NCI-H1092 treated with DMSO at 0.1 percent for 48 hours (cell line): ENCODE data around the gene PTPRN2.

ENCODE experiments used
- DNase-seq: peaks from one replicate; lab custom pipeline; 2025; lab: John Stamatoyannopoulos, UW

The PTPRN2 gene

DNA sequence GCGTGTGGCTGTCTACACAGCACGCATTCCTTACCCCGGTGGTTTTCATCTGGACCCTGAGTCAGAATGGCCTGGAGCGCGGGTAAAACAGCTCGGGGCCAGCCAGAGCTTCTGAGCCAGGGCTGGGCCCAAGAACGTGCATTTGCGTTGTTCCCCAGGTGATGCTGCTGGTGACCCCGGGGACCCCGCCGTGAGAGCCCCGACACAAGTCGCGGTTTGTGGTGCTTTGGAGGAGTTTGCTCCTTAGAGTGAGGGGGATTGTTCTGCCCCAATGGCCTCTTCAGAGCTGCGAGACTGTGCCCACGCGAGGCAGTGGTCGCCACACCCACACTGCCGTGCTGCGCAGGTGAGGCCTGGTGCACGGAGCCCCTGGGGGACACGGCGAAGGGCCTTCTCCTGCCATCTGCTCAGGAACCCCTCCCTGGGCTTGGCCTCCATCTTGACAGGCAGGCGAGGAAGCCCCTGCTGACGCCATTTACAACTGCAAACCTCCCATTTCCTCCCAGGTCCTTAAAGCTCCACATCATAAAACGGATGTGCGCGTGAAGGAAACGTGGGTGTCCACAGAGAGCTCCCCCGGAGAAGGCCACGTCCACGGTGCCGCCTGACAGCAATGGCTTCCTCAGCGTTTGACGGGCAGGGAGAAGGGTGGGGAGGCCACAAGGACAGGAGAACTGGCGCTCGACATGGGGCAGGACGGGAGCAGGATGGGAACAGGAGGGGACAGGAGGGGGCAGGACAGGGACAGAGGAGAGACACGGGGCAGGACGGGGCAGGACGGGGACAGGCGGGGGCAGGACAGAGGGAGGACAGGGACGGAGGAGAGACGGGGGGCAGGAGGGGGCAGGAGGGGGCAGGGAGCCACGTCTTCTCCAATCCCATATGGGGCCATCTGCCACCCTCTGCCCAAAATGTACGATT lies 773.6 kb downstream of the PTPRN2 start:
- DNase-seq, result no peak

DNA sequence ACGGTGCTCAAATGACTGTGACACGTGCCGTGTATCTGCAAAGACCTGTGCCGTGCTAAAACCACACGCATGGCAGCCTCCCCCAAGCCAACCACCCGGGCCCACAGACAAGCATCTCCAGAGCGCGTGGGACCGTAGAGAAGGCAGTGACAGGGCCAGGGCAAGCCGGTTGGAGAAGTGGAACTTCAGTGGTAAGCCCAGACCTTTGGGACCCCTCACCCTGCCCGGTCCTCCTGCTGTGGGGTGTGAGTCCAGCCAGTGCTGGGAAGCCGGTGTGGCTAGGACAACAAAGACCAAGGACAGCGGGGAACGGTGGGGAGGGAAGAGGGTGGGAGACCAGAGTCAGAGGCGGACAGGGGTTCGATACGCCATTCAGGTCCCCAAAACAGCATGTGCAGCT lies 774.6 kb downstream of the PTPRN2 start:
- no peak for DNase-seq

- DNase-seq, result no peak
These were observed 775.7 kb downstream of the PTPRN2 start for GRCh38 chr7:157811946-157812345.

DNA sequence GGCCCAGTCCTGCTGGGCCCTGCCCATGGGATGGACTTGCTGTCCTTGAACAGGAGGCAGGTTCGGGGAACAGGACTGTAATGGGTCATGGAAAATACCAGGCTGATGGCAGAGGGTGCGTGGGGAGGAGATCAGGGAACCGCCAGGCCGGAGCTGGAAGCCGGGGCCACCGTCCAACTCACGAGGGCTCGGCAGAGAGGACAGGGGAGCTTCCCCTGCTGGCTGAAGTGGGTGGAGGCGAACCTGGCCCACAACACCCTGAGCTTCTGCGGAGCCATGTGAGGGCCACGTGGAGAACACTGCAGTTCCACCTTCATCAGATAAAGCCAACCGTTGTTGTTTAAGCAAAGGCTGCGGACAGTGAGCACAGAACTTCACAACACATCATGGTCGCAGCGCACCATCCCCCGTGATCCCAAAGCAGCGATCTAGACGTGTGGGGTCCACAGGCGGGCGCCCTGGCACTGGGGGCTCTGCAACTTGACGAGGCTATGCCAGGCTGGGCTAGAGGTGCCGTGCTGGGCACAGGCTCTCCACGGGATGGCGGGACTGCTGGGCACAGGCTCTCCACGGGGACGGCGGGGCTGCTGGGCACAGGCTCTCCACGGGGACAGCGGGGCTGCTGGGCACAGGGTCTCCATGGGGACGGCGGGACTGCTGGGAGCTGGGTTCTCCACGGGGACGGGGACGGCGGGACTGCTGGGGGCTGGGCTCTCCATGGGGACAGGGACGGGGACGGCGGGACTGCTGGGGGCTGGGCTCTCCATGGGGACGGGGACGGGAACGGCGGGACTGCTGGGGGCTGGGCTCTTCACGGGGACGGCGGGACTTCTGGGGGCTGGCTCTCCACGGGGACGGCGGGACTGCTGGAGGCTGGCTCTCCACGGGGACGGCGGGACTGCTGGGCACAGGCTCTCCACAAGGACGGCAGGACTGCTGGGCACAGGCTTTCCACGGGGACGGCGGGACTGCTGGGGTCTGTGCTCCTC lies 777.5 kb downstream of the PTPRN2 start:
- no peak for DNase-seq

GRCh38 chr7:157809154-157809862 lies 778.3 kb downstream of the PTPRN2 start:
- DNase-seq, result no peak

- DNase-seq, result no peak
These were observed 779.6 kb downstream of the PTPRN2 start for GRCh38 chr7:157808042-157808441.

GRCh38 chr7:157807510-157807909 lies 780.1 kb downstream of the PTPRN2 start:
- DNase-seq, result no peak

DNA sequence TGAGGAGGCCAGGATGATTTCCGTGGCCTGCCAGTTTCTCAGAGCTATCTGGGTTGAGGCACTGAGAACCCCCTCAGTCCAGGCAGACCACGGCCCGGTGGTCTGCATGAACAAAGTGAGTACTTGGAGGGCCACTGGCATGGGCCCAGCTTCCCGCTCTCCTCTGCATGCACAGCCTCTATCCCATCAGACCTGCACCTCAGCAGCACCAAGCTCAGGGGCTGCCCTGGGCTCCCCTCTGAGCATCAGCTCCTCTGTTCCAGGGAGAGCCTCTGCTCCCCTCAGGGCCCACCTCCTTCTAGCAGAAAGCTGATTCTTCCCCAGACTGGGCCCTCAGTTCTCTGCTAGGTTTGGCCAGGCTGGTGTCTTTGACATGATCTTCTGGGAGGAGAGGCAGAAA lies 780.9 kb downstream of the PTPRN2 start:
- DNase-seq, result no peak

- peak; percentile 27 for DNase-seq
These were observed 781.9 kb downstream of the PTPRN2 start for GRCh38 chr7:157805713-157806112.

DNA sequence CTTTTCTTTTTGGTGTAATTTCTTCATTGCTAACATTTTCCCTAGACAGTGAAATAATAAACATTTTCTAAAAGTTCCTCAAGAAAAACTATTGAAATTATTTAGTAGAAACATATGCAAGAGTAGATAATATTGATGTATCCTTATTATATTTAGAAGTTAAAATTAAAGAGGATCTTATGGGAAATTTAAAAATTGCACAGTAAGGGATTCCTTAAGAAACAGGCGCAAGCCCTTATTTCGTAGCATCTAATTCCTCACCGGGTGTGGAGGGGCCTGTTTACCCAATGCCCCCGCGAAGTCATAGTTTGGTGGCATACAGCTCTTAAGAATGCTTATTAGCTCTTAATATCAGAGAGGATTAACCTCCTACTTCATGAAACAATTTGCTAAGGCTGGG lies 783.7 kb downstream of the PTPRN2 start:
- no peak for DNase-seq

GRCh38 chr7:157801971-157802675 lies 785.5 kb downstream of the PTPRN2 start:
- no peak for DNase-seq

DNA sequence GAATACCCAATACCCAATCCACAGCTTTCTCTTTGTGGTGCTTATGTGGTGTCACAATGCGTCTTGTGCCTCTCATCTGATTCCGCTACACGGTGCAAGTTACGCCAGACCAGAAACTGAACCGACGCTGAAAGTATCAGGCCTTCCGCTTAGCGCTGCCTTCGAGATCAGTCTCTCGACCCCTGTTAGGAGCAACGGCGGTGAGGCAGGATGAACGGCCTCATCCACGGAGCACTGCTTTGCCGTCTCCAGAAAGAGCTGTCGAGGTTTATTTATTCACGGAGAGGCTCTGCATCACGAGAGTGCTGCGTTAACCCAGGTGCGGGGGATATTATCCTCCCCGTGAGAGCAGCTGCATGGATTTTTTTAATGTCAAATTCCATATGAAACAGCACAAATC lies 786.5 kb downstream of the PTPRN2 start:
- DNase-seq, result no peak

DNA sequence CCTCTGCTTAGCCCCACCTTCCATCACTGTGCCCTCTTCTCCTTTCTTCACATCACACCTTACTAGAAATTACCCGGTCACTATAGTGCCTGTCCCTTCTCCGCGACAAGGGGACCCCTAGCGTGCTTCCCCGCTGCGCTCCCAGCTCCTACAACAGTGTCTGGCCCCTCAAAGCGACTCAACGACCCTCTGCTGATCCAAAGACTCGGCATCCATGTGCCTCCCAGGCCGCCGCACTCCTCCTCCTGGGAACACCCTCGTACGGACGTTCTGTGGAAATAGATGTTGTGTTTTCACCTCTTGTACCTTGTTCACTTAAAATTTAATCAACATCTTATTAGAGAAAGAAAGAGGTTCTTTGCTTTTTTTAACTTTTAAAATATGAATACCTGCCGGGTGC lies 787.3 kb downstream of the PTPRN2 start:
- DNase-seq, result no peak

DNA sequence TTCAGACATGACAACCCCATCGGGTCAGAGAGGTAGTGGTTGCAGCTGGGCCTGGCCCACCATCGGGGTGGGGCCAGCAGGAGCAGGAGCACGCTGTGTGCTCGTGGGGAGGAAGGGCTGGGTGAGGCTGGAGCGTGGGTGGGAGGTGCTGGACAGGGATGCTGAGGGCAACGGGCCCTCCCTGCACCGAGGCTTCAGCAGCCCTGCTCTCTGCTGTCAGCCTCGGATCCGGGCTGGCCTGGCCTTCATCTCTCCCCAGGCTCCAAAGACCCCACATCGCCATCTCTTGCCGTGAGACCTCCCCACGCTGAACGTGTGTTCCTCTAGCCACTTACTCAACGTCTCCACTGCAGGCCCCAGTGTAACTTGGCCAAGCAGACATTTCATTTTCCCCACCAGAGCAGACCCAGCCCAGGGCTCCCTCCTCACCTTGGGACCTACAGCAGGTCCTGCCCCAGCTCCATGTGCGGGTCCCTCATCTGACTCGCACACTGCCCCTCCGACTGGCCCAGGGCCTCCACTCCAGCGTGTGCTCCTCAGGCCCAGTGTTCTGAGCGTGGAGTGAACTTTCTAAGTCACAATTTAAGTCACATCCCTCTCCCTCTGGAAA lies 788.4 kb downstream of the PTPRN2 start:
- DNase-seq, result no peak

DNA sequence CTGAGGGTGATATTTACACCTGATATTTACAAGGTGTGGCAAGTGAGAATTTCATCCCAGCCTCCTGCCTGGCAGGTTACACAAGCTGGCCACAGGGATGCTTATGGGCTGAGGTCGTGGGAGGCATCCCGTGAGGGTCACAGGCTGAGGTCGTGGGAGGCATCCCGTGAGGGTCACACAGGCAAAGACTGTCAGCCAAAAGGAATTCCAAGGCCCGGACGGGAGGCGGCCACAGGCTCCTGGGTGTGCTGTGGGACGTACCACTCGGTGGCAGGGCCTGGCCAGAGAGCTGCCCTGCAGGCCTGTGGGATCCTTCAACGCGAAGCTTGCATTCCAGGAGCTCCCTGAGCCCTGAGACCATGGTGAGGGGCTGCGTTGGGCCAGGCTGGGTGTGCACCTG lies 790.3 kb downstream of the PTPRN2 start:
- no peak for DNase-seq

DNA sequence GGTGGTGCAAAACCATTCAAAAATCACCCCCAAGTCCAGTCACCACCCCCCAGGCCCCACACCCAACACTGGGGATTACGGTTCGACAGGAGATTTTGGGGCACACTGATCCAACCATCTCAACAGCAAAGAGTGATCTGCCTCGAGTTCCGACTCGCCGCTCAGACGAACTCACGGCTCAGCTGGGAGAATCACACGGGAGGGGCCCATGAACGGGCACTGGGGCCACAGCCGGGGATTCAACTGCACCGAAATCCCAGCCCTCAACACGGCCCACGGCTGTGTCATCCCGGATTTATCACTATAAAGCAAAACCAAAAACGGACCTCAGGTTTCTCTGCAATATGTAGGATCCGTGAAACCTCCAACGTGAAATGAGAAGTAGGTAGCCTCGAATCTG lies 790.8 kb downstream of the PTPRN2 start:
- no peak for DNase-seq

DNA sequence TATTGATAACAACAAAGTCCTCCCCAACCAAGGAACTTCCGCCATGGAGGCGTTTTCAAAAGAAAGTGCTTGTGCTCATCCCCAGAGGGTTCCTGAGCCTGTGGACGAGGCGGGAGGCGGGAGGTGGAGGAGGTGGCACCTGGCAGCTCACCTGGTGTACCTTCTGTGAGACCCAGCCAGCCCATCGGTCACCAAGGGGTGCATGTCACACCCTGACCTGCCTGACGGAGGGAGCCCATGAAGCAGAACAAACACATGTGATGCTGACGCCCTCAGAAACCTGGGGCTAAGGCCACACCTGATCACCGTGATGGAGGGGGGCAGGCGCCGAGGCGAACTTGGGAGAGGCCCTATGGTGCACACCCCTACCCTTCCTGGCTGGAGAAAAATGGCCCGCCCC lies 792.0 kb downstream of the PTPRN2 start:
- no peak for DNase-seq

DNA sequence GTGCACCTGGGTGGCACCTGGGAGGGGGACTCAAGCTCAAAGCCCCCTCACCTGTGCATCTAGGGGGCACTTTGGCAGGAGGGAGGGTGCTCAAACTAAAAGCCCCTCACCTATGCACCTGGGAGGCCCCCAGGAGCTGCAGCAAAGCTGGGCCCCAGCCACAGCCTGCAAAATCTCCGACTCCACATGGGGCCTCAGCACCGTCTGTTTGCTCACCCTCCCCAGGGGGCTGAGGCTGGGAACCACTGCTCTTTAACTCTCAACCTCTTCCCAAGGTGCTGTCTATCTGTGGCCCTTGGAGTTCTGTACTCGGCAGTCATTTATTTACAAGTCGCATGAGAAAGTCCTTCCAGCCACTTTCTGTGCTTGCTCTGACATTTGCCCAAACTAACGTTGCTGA lies 792.4 kb downstream of the PTPRN2 start:
- DNase-seq, result no peak

GRCh38 chr7:157794746-157795065 lies 792.9 kb downstream of the PTPRN2 start:
- DNase-seq, result no peak

GRCh38 chr7:157793973-157794745 lies 793.5 kb downstream of the PTPRN2 start:
- no peak for DNase-seq

GRCh38 chr7:157793087-157793353 lies 794.6 kb downstream of the PTPRN2 start:
- DNase-seq, result no peak
